ENCODE measurements around the gene HYI.

Gene HYI

DNA sequence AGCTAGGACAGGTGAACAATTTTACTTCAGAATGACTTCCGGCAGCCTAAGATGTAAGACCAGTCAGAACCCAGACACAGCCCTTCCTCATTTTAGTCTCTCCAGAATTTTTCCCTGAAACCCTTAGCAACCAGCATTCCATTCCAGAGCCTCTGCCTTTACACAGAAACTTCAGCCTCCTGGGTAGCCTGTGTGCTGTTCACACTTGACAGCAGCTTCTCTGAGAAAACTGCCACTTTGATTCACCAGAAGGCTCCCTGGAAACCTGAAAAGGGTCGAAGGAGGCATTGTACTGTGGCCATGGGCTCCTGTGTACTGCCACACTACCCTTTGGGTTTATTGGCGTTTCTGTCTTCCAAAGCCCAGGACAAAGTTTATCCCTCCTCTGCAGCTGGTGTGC is 17.4 kb downstream of the HYI start:
- Histone ChIP-seq H3K4me1 (ENCODE audit: control insufficient read depth, insufficient read depth, low read length) (no peaks in the 10 kb centered on the region), H3K4me3 (ENCODE audit: low read depth, low read length) (no peak overlapping the region), H3K36me3 (ENCODE audit: control insufficient read depth, insufficient read depth, low read length) (peaks cover 86% of the 10 kb centered on the region), H3K27me3 (ENCODE audit: control insufficient read depth, insufficient read depth, low read length) (no peaks in the 10 kb centered on the region), H3K27ac (ENCODE audit: low read depth, low read length) (no peak overlapping the region), H3K9ac (ENCODE audit: low read length) (no peak overlapping the region), H3K9me3 (ENCODE audit: control insufficient read depth, insufficient read depth, low read depth, low read length) (no peaks in the 10 kb centered on the region)

DNA sequence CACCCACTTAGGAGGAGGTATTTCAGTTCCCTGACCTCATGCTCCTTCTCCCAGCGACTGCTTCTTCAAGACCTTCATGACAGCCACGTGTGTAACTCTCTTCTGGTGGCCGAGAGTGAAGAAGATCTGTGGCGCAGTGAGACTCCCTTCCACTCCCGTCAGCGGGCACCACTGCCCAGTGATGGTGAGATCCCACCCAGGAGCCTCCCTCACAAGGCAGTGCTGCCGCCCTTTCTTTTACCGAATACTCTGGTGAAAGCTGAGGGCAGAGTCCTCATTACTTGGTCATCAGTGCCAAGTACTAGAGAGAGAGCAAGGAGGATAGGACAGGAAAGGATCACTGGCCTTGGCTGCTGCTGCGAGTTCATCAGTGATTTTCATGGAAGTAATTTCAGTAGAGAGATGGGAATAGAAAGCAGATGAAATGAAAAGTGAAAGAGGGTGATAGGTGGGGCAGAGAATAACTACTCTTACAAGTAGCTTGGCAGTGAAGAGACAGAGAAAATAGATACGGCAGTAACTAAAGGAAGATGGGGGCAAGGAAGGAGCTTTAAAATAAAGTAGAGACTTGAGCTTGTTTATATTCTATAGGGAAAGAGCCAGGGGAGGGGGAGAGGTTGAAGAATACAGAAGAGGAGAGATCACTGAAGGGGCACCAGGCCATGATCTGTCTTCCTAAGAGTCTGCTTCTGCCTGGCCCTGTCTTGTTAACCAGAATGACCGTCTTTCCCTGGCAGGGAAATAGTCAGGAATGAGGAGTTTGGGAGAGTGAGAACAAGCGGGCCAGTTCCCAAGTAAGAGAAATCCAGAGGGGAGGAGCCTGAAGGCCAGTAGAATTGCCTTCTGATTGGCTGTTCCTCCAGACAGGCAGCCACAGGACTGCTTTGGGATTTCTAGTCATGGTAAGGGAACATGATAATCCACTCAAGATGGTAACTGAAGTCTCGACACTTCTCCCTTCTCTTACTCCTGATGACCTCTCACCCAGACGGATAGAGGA is 18.3 kb downstream of the HYI start:
- H3K36me3 ChIP-seq (ENCODE audit: control insufficient read depth, insufficient read depth, low read length): peaks cover 86% of the 10 kb centered on the region
- H3K9me3 ChIP-seq (ENCODE audit: control insufficient read depth, insufficient read depth, low read depth, low read length): no peaks in the 10 kb centered on the region
- no peaks in the 10 kb centered on the region for H3K27me3 ChIP-seq (ENCODE audit: control insufficient read depth, insufficient read depth, low read length)
- no peak overlapping the region for H3K9ac ChIP-seq (ENCODE audit: low read length)
- H3K27ac ChIP-seq (ENCODE audit: low read depth, low read length): no peak overlapping the region
- H3K4me1 ChIP-seq (ENCODE audit: control insufficient read depth, insufficient read depth, low read length): no peaks in the 10 kb centered on the region
- no peak overlapping the region for H3K4me3 ChIP-seq (ENCODE audit: low read depth, low read length)

DNA sequence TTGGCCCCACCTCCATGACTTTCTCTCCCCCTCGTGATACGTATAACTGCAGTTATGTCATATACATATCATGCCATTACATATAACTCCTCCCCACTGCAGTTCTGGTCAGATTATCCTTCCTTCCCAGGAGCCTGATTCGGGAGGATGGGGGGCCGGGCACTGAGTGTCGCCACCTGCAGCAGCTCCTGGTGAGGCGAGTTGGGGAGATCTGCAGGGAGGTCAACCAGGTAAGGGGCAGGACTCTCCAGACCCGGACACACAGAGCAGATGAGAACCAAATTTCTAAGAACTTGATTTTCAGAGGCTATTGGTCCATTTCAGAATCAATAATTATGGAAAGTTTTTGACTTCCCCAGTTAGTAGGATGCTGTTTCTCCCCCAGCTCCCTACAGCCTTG is 19.5 kb downstream of the HYI start:
- peaks cover 88% of the 10 kb centered on the region for H3K36me3 ChIP-seq (ENCODE audit: control insufficient read depth, insufficient read depth, low read length)
- H3K9me3 ChIP-seq (ENCODE audit: control insufficient read depth, insufficient read depth, low read depth, low read length): no peaks in the 10 kb centered on the region
- H3K27ac ChIP-seq (ENCODE audit: low read depth, low read length): no peak overlapping the region
- no peak overlapping the region for H3K4me3 ChIP-seq (ENCODE audit: low read depth, low read length)
- no peaks in the 10 kb centered on the region for H3K27me3 ChIP-seq (ENCODE audit: control insufficient read depth, insufficient read depth, low read length)
- no peak overlapping the region for H3K9ac ChIP-seq (ENCODE audit: low read length)
- H3K4me1 ChIP-seq (ENCODE audit: control insufficient read depth, insufficient read depth, low read length): no peaks in the 10 kb centered on the region

DNA sequence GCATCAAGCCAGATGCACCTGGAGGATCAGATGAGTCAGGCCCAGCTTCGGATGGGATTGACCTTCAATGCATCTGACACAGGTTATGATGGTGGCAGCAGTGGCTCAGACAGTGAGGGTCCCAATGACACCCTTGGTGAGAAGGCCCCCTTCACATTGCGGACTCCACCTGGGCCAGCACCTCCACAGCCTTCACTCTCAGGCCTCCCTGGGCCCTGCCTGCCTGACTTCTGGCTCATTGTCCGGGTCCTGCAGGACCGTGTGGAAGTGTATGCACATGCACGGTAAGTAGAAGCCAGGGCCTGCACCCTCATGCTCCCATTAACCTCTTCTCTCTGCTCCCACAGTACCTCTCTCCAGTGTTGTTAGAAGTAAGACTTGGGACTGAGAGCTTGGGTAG is 20.8 kb downstream of the HYI start:
- Histone ChIP-seq H3K27ac (ENCODE audit: low read depth, low read length) (no peak overlapping the region), H3K27me3 (ENCODE audit: control insufficient read depth, insufficient read depth, low read length) (no peaks in the 10 kb centered on the region), H3K4me1 (ENCODE audit: control insufficient read depth, insufficient read depth, low read length) (no peaks in the 10 kb centered on the region), H3K9me3 (ENCODE audit: control insufficient read depth, insufficient read depth, low read depth, low read length) (no peaks in the 10 kb centered on the region), H3K36me3 (ENCODE audit: control insufficient read depth, insufficient read depth, low read length) (peaks cover 88% of the 10 kb centered on the region), H3K9ac (ENCODE audit: low read length) (no peak overlapping the region), H3K4me3 (ENCODE audit: low read depth, low read length) (no peak overlapping the region)

DNA sequence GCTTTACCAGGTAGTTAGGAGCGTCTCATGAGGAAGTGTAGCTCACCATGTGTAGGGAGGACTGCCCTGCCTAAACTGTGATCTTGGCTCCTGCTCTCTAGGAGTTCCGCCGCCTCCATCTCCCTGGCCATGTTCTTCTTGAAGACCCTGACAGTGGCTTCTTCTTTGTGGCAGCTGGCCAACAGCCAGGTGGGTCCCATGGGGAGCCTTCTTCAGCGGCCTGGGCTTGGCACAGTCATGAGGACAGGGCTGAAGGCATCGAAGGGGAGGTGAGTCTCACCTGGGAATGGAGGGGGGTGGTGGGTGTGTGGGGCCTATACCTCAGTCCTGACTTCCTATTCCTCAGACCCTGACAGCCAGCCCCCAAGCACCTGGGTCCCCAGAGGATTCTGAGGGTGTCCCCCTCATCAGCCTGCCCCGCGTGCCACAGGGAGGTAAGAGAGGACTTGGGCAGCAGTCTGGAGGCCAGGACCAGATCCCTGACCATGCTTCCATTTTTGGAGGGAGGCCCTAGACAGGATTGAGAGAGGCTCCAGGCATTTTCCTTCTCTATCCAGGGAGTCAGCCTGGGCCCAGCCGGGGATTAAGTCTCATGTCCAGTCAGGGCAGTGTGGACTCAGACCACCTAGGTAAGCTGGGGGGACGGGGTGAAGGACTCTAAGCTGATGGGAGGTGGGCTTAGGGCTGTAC is 21.4 kb downstream of the HYI start:
- no peak overlapping the region for H3K27ac ChIP-seq (ENCODE audit: low read depth, low read length)
- no peaks in the 10 kb centered on the region for H3K9me3 ChIP-seq (ENCODE audit: control insufficient read depth, insufficient read depth, low read depth, low read length)
- no peak overlapping the region for H3K4me3 ChIP-seq (ENCODE audit: low read depth, low read length)
- no peaks in the 10 kb centered on the region for H3K4me1 ChIP-seq (ENCODE audit: control insufficient read depth, insufficient read depth, low read length)
- no peaks in the 10 kb centered on the region for H3K27me3 ChIP-seq (ENCODE audit: control insufficient read depth, insufficient read depth, low read length)
- H3K36me3 ChIP-seq (ENCODE audit: control insufficient read depth, insufficient read depth, low read length): peaks cover 88% of the 10 kb centered on the region
- no peak overlapping the region for H3K9ac ChIP-seq (ENCODE audit: low read length)

DNA sequence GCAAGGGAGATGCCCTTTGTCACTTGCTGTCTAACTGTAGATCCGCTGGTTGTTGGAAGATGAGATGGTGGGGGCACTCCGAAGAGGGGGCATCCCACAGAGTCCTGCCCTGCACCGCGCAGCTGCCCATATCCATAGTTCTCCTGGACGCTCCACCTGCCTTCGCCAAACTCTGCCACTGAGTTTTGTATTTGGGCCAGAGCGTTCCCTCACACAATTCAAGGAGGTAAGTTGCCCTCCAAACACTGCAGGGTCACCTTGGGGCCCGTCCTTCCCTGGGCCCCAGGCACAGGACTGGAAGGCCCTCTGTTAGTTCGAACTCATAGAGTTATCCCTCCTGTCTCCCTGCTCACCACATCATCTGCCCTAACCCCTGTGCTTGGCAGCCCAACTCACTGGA is 22.1 kb downstream of the HYI start:
- Histone ChIP-seq H3K36me3 (ENCODE audit: control insufficient read depth, insufficient read depth, low read length) (peaks cover 90% of the 10 kb centered on the region), H3K4me3 (ENCODE audit: low read depth, low read length) (no peak overlapping the region), H3K9ac (ENCODE audit: low read length) (no peak overlapping the region), H3K9me3 (ENCODE audit: control insufficient read depth, insufficient read depth, low read depth, low read length) (no peaks in the 10 kb centered on the region), H3K27ac (ENCODE audit: low read depth, low read length) (no peak overlapping the region), H3K4me1 (ENCODE audit: control insufficient read depth, insufficient read depth, low read length) (no peaks in the 10 kb centered on the region), H3K27me3 (ENCODE audit: control insufficient read depth, insufficient read depth, low read length) (no peaks in the 10 kb centered on the region)

DNA sequence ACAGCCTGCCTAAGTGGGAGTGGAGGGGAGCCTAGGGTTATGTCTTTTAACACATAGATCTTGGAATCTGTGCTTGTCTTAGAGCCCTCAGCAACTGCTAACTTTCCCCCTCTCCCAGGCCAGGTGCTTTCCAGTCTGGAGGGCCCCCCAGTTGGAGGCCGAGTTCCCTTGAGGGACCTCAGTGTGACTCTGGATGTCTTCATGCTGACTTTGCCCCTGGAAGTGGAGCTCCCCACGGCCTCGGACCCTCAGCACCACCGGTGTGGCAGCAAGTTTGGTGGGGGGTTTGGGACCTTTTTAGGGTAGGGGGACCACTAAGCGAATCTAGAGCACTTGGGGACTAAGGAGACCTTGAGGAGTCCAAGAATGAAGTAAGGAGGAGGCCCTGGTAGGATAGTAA is 22.9 kb downstream of the HYI start:
- no peak overlapping the region for H3K4me3 ChIP-seq (ENCODE audit: low read depth, low read length)
- no peaks in the 10 kb centered on the region for H3K9me3 ChIP-seq (ENCODE audit: control insufficient read depth, insufficient read depth, low read depth, low read length)
- no peak overlapping the region for H3K27ac ChIP-seq (ENCODE audit: low read depth, low read length)
- H3K9ac ChIP-seq (ENCODE audit: low read length): no peak overlapping the region
- no peaks in the 10 kb centered on the region for H3K4me1 ChIP-seq (ENCODE audit: control insufficient read depth, insufficient read depth, low read length)
- H3K36me3 ChIP-seq (ENCODE audit: control insufficient read depth, insufficient read depth, low read length): peaks cover 94% of the 10 kb centered on the region
- H3K27me3 ChIP-seq (ENCODE audit: control insufficient read depth, insufficient read depth, low read length): no peaks in the 10 kb centered on the region

DNA sequence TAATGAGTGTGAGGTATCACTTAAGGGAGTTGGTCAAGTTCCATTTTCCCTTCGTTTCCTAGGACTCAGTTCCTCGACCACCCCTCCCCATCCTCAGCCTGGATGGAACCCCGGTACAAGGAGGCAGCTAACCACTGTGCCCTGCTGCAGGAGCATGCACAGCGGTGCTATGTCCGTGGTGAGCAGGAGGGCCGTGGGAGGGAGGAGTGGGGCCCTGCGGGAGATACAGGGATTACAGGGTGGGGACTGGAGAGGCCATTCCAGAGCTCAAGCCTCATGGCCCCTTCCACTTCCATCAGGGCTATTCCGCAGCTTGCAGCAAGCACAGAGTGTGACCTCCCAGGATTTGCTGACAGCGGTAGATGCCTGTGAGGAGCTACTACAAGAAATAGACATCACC is 25.8 kb downstream of the HYI start:
- Histone ChIP-seq H3K27me3 (ENCODE audit: control insufficient read depth, insufficient read depth, low read length) (no peaks in the 10 kb centered on the region), H3K9ac (ENCODE audit: low read length) (no peak overlapping the region), H3K4me3 (ENCODE audit: low read depth, low read length) (no peak overlapping the region), H3K36me3 (ENCODE audit: control insufficient read depth, insufficient read depth, low read length) (peaks cover 95% of the 10 kb centered on the region), H3K4me1 (ENCODE audit: control insufficient read depth, insufficient read depth, low read length) (no peaks in the 10 kb centered on the region), H3K27ac (ENCODE audit: low read depth, low read length) (no peak overlapping the region), H3K9me3 (ENCODE audit: control insufficient read depth, insufficient read depth, low read depth, low read length) (no peaks in the 10 kb centered on the region)

DNA sequence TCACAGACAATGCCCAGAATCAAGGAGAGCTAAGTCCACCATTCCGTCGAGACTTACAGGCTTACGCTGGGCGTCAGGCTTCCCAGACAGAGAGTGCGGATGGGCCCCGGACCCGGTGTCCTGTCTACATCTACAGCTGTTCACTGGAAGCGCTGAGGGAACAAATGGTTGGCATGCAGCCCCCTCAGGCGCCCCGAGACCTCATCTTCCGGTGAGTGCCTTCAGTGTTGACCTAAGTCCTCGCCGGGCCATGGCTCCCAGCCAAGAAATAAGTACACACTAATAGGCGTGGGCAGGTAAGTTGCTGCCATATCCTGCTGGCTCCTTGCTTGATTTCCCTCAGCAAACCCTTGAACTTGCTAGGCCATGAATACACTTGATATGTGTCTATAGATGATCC is 26.2 kb downstream of the HYI start:
- H3K4me3 ChIP-seq (ENCODE audit: low read depth, low read length): no peak overlapping the region
- H3K36me3 ChIP-seq (ENCODE audit: control insufficient read depth, insufficient read depth, low read length): peaks cover 93% of the 10 kb centered on the region
- H3K27me3 ChIP-seq (ENCODE audit: control insufficient read depth, insufficient read depth, low read length): no peaks in the 10 kb centered on the region
- H3K9ac ChIP-seq (ENCODE audit: low read length): no peak overlapping the region
- H3K9me3 ChIP-seq (ENCODE audit: control insufficient read depth, insufficient read depth, low read depth, low read length): no peaks in the 10 kb centered on the region
- H3K4me1 ChIP-seq (ENCODE audit: control insufficient read depth, insufficient read depth, low read length): peaks cover 4% of the 10 kb centered on the region; the same call in 1 of the 2 replicates
- no peak overlapping the region for H3K27ac ChIP-seq (ENCODE audit: low read depth, low read length)

DNA sequence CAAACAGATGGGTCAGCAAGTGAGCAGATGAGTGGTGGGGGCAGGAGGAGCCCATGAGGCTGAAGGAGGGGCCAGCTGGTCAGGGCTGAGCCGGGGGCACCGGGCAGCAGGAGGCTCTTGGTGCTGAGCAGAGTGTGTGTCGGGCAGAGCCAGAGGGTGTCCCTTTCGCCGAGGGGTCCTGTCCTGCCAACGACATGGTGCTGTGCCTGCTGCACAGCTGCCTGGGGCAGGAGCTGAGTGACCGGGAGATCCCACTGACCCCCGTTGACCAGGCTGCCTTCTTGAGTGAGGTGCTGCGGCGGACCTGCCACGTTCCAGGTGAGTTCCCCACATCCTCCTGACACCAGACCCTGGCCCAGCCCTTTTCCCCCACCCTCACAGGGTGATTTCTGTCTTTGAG is 27.5 kb downstream of the HYI start:
- H3K4me1 ChIP-seq (ENCODE audit: control insufficient read depth, insufficient read depth, low read length): peaks cover 10% of the 10 kb centered on the region
- H3K36me3 ChIP-seq (ENCODE audit: control insufficient read depth, insufficient read depth, low read length): peaks cover 90% of the 10 kb centered on the region
- no peak overlapping the region for H3K4me3 ChIP-seq (ENCODE audit: low read depth, low read length)
- H3K27ac ChIP-seq (ENCODE audit: low read depth, low read length): no peak overlapping the region
- H3K9me3 ChIP-seq (ENCODE audit: control insufficient read depth, insufficient read depth, low read depth, low read length): no peaks in the 10 kb centered on the region
- H3K9ac ChIP-seq (ENCODE audit: low read length): no peak overlapping the region
- no peaks in the 10 kb centered on the region for H3K27me3 ChIP-seq (ENCODE audit: control insufficient read depth, insufficient read depth, low read length)

DNA sequence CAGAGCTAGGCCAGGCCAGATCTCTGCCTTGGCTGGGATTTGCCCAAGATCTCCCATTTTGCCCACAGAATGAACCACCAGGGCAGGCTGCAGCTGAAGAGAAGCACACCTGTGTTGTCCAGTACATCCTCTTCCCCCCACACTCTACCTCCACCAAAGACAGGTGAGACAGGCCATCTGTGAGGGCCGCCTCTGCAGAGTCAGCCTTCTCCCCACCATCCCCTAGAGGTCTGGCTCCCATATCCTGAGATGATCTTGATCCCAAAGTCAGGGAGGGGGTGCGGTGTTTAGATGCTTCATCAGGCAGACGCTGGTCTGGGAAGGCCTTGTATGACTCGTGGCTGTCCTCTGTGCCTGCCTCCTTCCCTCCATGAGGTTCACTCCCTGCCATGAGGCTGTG is 28.7 kb downstream of the HYI start:
- no peaks in the 10 kb centered on the region for H3K27me3 ChIP-seq (ENCODE audit: control insufficient read depth, insufficient read depth, low read length)
- peaks cover 90% of the 10 kb centered on the region for H3K36me3 ChIP-seq (ENCODE audit: control insufficient read depth, insufficient read depth, low read length)
- peaks cover 10% of the 10 kb centered on the region for H3K4me1 ChIP-seq (ENCODE audit: control insufficient read depth, insufficient read depth, low read length)
- no peak overlapping the region for H3K4me3 ChIP-seq (ENCODE audit: low read depth, low read length)
- no peaks in the 10 kb centered on the region for H3K9me3 ChIP-seq (ENCODE audit: control insufficient read depth, insufficient read depth, low read depth, low read length)
- H3K9ac ChIP-seq (ENCODE audit: low read length): no peak overlapping the region
- no peak overlapping the region for H3K27ac ChIP-seq (ENCODE audit: low read depth, low read length)
